HepG2 (cell line): ENCODE measurements around the gene WDR91. TPM values are rescaled to one million over a fixed set of nuclear protein-coding genes. Genes with fewer than 3 reads are reported as not detected.

Source experiments
- AHDC1 ChIP-seq: sonication (generic); formaldehyde crosslinking; IDR thresholded peaks from 2 replicates; pipeline ENCODE4 v1.5.1; 2020; ENCODE audit warnings: mild to moderate bottlenecking, missing genetic modification reagents, borderline replicate concordance
- AKAP8 ChIP-seq: sonication (generic); formaldehyde crosslinking; IDR thresholded peaks from 2 replicates; pipeline ENCODE4 v1.5.1; 2020; ENCODE audit warnings: mild to moderate bottlenecking, missing genetic modification reagents
- ARNT ChIP-seq: fragments of 450-650 bp; IDR thresholded peaks from 2 replicates; pipeline ENCODE4 v1.6.1; 2017
- ATF5 ChIP-seq: sonication (generic); formaldehyde crosslinking; IDR thresholded peaks from 2 replicates; pipeline ENCODE4 v1.4.0; 2020; ENCODE audit warnings: mild to moderate bottlenecking, low read depth, missing genetic modification reagents
- CENPX ChIP-seq: sonication (generic); formaldehyde crosslinking; IDR thresholded peaks from 2 replicates; pipeline ENCODE4 v1.9.0; 2021; ENCODE audit warnings: mild to moderate bottlenecking, missing genetic modification reagents, moderate library complexity
- DR1 ChIP-seq: sonication (generic); formaldehyde crosslinking; IDR thresholded peaks from 2 replicates; pipeline ENCODE4 v1.8.0; 2021; ENCODE audit warnings: mild to moderate bottlenecking, missing genetic modification reagents, inconsistent platforms
- GABPB1 ChIP-seq: IDR thresholded peaks from 2 replicates; pipeline ENCODE4 v1.6.1; 2016; ENCODE audit warnings: mild to moderate bottlenecking, missing genetic modification reagents, moderate library complexity, missing compliant biosample characterization
- IKZF4 ChIP-seq: sonication (generic); formaldehyde crosslinking; IDR thresholded peaks from 2 replicates; pipeline ENCODE4 v1.5.1; 2020; ENCODE audit warnings: borderline replicate concordance, mild to moderate bottlenecking, low read depth, missing genetic modification reagents; ENCODE audit errors: not compliant biosample characterization
- MAX ChIP-seq: IDR thresholded peaks from 2 replicates; pipeline ENCODE4 v1.6.1; 2012; ENCODE audit warnings: inconsistent platforms
- NCOA1 ChIP-seq: sonication (generic); formaldehyde crosslinking; IDR thresholded peaks from 2 replicates; pipeline ENCODE4 v1.9.0; 2021; ENCODE audit warnings: missing genetic modification reagents
- NFRKB ChIP-seq: fragments of 450-650 bp; IDR thresholded peaks from 2 replicates; pipeline ENCODE4 v1.6.1; 2017
- PAF1 ChIP-seq: IDR thresholded peaks from 2 replicates; pipeline ENCODE4 v1.6.1; 2016; ENCODE audit warnings: missing genetic modification reagents, missing compliant biosample characterization
- SP5 ChIP-seq: IDR thresholded peaks from 2 replicates; pipeline ENCODE4 v1.6.1; 2016; ENCODE audit warnings: low read depth, borderline replicate concordance
- ZBTB49 ChIP-seq: sonication (generic); formaldehyde crosslinking; IDR thresholded peaks from 2 replicates; pipeline ENCODE4 v1.4.0; 2020; ENCODE audit warnings: missing genetic modification reagents, borderline replicate concordance
- ZNF326 ChIP-seq: sonication (generic); formaldehyde crosslinking; IDR thresholded peaks from 2 replicates; pipeline ENCODE4 v1.4.0; 2020; ENCODE audit warnings: missing genetic modification reagents, borderline replicate concordance
- ZNF607 ChIP-seq: sonication (generic); formaldehyde crosslinking; IDR thresholded peaks from 2 replicates; pipeline ENCODE4 v1.5.1; 2020; ENCODE audit warnings: missing genetic modification reagents, mild to moderate bottlenecking, borderline replicate concordance
- polyA plus RNA-seq, 8 experiments: library from polyadenylated mRNA; depleted of rRNA in 3 of 8; stranded (reverse) in 7 of 8; unstranded in 1 of 8; fragments of >200 nt; fragmentation: Illumina TruSeq in 4 of 8; extraction: Trizol in 4 of 8; gene quantifications; 2 replicates each; pipeline versions ENCODE4 v1.2.1 to v1.2.3, GENCODE V29; 2011 to 2016; ENCODE audit warnings: low read depth in 4 of 8, missing spikeins in 1 of 8, mixed read lengths in 1 of 8; ENCODE audit not compliant: insufficient read depth in 1 of 8
- total RNA-seq, 5 experiments: library from RNA; depleted of rRNA; stranded (reverse); fragments of >200 nt; fragmentation: Illumina TruSeq; extraction: Trizol; gene quantifications; 2 replicates each; pipeline ENCODE4 v1.2.3, GENCODE V29; 2016; ENCODE audit warnings: low read depth in 1 of 5
- TF ChIP-seq, protein P1 (sequence below): sonication (generic); formaldehyde crosslinking; IDR thresholded peaks from 2 replicates; pipeline ENCODE4 v1.8.0; 2022; ENCODE audit warnings: missing genetic modification reagents, low read depth, mild to moderate bottlenecking, borderline replicate concordance
- TF ChIP-seq, protein P2 (sequence below): sonication (generic); formaldehyde crosslinking; IDR thresholded peaks from 2 replicates; pipeline ENCODE4 v1.4.0; 2020; ENCODE audit warnings: missing genetic modification reagents

Gene WDR91
- total and polyA plus RNA-seq, 2 of the 13 experiments (the other 11 are each of a cell fraction or from before 2014, with no cell fraction given): 11.6 to 12.1 TPM

DNA sequence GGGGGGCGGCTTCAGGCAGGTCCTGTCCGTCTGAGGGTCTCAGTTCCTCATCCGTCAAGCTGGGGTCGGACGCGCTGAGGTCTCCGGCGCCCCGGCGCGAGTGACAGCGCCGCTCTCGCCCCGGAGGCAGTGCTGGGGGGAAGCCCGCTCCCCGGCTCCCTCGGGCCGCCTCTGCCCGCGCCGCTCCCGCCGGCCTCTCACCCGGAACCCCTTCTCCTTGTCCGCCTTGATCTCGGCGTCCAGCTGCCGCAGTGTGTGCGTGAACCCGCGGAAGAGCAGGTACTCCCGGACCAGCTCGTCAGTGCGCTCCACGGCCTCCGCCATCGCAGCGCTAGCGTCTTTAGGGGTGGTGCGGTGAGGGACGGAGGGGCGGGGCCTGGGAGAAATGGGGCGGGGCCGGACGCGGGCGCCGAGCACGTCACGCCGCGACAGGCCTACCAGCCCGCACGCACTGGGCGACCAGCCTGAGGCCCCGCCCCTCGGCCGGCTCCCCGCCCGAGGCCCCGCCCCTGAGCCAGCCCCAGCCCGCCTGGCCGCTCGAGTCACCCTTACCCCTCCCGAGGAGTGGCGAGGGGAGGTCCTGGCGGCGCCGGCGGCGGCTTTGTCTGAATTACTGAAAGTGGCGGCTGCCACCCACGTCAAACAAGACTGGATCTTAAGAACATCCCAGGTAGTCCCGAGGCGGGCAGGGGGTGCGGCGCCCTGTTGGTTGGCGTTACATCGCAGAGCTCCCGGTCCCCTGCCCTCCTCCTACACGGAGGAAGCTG, at the start of gene WDR91 (continued):
- TF ChIP-seq ZNF607 (CRISPR knock-in tag) (no peak), NCOA1 (peak; percentile 49; the same call in 1 of the 2 replicates), DR1 (no peak), ZNF326 (CRISPR knock-in tag) (no peak), CENPX (no peak), MAX (peak; percentile 32; the same call in 1 of the 2 replicates), GABPB1 (CRISPR knock-in tag) (peak; percentile 74), SP5 (0 out of 2 replicates have a peak, but pooled peaks have one; percentile 55), ZBTB49 (CRISPR knock-in tag) (no peak), ARNT (no peak), IKZF4 (CRISPR knock-in tag) (peak; percentile 72), AHDC1 (CRISPR knock-in tag) (no peak), ATF5 (no peak), AKAP8 (CRISPR knock-in tag) (peak; percentile 73; the same call in 1 of the 2 replicates), PAF1 (no peak), NFRKB (no peak)
- TF ChIP-seq, protein P1, sequence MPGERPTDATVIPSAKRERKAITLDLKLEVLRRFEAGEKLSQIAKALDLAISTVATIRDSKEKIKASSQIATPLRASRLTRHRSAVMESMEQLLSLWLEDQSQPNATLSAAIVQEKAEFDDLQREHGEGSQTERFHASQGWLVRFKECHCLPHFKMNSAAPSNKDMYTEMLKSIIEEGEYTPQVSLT: no peak
- TF ChIP-seq, protein P2, sequence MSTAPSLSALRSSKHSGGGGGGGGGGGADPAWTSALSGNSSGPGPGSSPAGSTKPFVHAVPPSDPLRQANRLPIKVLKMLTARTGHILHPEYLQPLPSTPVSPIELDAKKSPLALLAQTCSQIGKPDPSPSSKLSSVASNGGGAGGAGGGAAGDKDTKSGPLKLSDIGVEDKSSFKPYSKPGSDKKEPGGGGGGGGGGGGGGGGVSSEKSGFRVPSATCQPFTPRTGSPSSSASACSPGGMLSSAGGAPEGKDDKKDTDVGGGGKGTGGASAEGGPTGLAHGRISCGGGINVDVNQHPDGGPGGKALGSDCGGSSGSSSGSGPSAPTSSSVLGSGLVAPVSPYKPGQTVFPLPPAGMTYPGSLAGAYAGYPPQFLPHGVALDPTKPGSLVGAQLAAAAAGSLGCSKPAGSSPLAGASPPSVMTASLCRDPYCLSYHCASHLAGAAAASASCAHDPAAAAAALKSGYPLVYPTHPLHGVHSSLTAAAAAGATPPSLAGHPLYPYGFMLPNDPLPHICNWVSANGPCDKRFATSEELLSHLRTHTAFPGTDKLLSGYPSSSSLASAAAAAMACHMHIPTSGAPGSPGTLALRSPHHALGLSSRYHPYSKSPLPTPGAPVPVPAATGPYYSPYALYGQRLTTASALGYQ (CRISPR knock-in tag): no peak
